Measurements from ENCODE around the gene BRIP1.

- TF ChIP-seq CTCF (IDR thresholded peaks at IDR 0.05) (no peak), POLR2A (IDR thresholded peaks at IDR 0.05) (no peak)
These were observed 229.3 kb downstream of the BRIP1 start for GRCh38 chr17:61634011-61634539.

Data from testis (tissue), 2 donors.